ENCODE data around the gene PRAC2.

- TF ChIP-seq CTCF (IDR thresholded peaks at IDR 0.05; ENCODE audit: insufficient read depth, low read depth, low read length) (no peak), EZH2 (IDR thresholded peaks at IDR 0.05; ENCODE audit: insufficient read depth, low read length) (no peak)
These were observed 45.9 kb upstream of the PRAC2 start for GRCh38 chr17:48676963-48677558.

Measured in astrocyte (in vitro differentiated cells and primary cell).